WERI-Rb-1 (cell line): ENCODE measurements around the gene SORCS2.

Source experiments
- DNase-seq: peaks from one replicate; pipeline ENCODE4 v3.0.0-alpha.2; 2020
- H3K27ac ChIP-seq: fragments of 250-450 bp; sonication (Bioruptor Pico); 2 replicates; pipeline ENCODE4 v1.5.1; 2020; ENCODE audit warnings: mild to moderate bottlenecking, moderate library complexity
- H3K27me3 ChIP-seq: fragments of 250-450 bp; sonication (Bioruptor Pico); 2 replicates; pipeline ENCODE4 v1.5.1; 2021; ENCODE audit warnings: mild to moderate bottlenecking, low read depth, moderate library complexity; ENCODE audit not compliant: insufficient read depth, severe bottlenecking
- H3K36me3 ChIP-seq: fragments of 250-450 bp; sonication (Bioruptor Pico); 2 replicates; pipeline ENCODE4 v1.5.1; 2020; ENCODE audit warnings: mild to moderate bottlenecking, moderate library complexity
- H3K4me3 ChIP-seq: 2 replicates; pipeline ENCODE4 v1.5.1; 2011; ENCODE audit warnings: low read depth, mild to moderate bottlenecking, control low read depth, low read length
- H3K9me3 ChIP-seq: fragments of 250-450 bp; sonication (Bioruptor Pico); 2 replicates; pipeline ENCODE4 v1.5.1; 2021; ENCODE audit warnings: mild to moderate bottlenecking, moderate library complexity; ENCODE audit not compliant: severe bottlenecking
- CTCF ChIP-seq: IDR thresholded peaks from 2 replicates; pipeline ENCODE4 v1.5.1; 2011; ENCODE audit warnings: low read depth, mild to moderate bottlenecking, control low read depth, inconsistent platforms, low read length

The SORCS2 gene

GRCh38 chr4:7408166-7408565 is 215.8 kb downstream of the SORCS2 start:
- H3K27me3 ChIP-seq, result no peaks in the 10 kb centered on the region
- no peaks in the 10 kb centered on the region for H3K9me3 ChIP-seq
- DNase-seq, result no peak
- TF ChIP-seq CTCF, result no peak
- no peak overlapping the region for H3K27ac ChIP-seq
- H3K4me3 ChIP-seq, result no peak overlapping the region
- peaks cover 2% of the 10 kb centered on the region; the same call in 1 of the 2 replicates for H3K36me3 ChIP-seq

- TF ChIP-seq CTCF, result no peak
Measured at GRCh38 chr4:7410446-7410845, 218.1 kb downstream of the SORCS2 start.

GRCh38 chr4:7411491-7411890 is 219.2 kb downstream of the SORCS2 start:
- Histone ChIP-seq H3K4me3 (no peak overlapping the region), H3K9me3 (no peaks in the 10 kb centered on the region), H3K27ac (no peak overlapping the region), H3K27me3 (no peaks in the 10 kb centered on the region), H3K36me3 (no peaks in the 10 kb centered on the region; the same call in 1 of the 2 replicates)
- no peak for DNase-seq
- TF ChIP-seq CTCF, result no peak

More at GRCh38 chr4:7410446-7410845, 218.1 kb downstream of the SORCS2 start:
- no peak for DNase-seq
- Histone ChIP-seq H3K36me3 (no peaks in the 10 kb centered on the region), H3K27me3 (no peaks in the 10 kb centered on the region), H3K4me3 (no peak overlapping the region), H3K27ac (no peak overlapping the region), H3K9me3 (no peaks in the 10 kb centered on the region)

- peak; percentile 4 for DNase-seq
Measured at GRCh38 chr4:7411896-7412553, 219.7 kb downstream of the SORCS2 start.

GRCh38 chr4:7412554-7412912 is 220.2 kb downstream of the SORCS2 start:
- no peak overlapping the region for H3K27ac ChIP-seq
- peak; percentile 6 for DNase-seq
- no peaks in the 10 kb centered on the region for H3K9me3 ChIP-seq
- H3K4me3 ChIP-seq, result no peak overlapping the region
- no peaks in the 10 kb centered on the region for H3K27me3 ChIP-seq
- no peaks in the 10 kb centered on the region; the same call in 1 of the 2 replicates for H3K36me3 ChIP-seq
- no peak for TF ChIP-seq CTCF

More at GRCh38 chr4:7411896-7412553, 219.7 kb downstream of the SORCS2 start:
- H3K4me3 ChIP-seq, result no peak overlapping the region
- H3K27ac ChIP-seq, result no peak overlapping the region
- H3K27me3 ChIP-seq, result no peaks in the 10 kb centered on the region
- H3K36me3 ChIP-seq, result no peaks in the 10 kb centered on the region; the same call in 1 of the 2 replicates
- no peaks in the 10 kb centered on the region for H3K9me3 ChIP-seq
- no peak for TF ChIP-seq CTCF

- H3K27me3 ChIP-seq, result no peaks in the 10 kb centered on the region
- H3K4me3 ChIP-seq, result no peak overlapping the region
- no peak for TF ChIP-seq CTCF
- no peaks in the 10 kb centered on the region; the same call in 1 of the 2 replicates for H3K36me3 ChIP-seq
- H3K9me3 ChIP-seq, result peaks cover 9% of the 10 kb centered on the region
- no peak overlapping the region for H3K27ac ChIP-seq
- no peak for DNase-seq
Measured at GRCh38 chr4:7414046-7414445, 221.7 kb downstream of the SORCS2 start.
